Endodermal cell (in vitro differentiated cells): ENCODE results near the gene MFSD11. TPM values are rescaled to one million over a fixed set of nuclear protein-coding genes. Genes with fewer than 3 reads are reported as not detected.

Experiments used
- DNase-seq: peaks from one replicate; pipeline ENCODE4 v3.0.0-alpha.2; 2017
- H3K27ac ChIP-seq: 2 replicates; pipeline ENCODE4 v1.5.1; 2013; ENCODE audit warnings: mild to moderate bottlenecking, low read depth, low read length, moderate library complexity
- H3K27me3 ChIP-seq: 2 replicates; pipeline ENCODE4 v1.6.1; 2013; ENCODE audit warnings: mild to moderate bottlenecking, low read length, moderate library complexity; ENCODE audit not compliant: insufficient read depth, control insufficient read depth, poor library complexity, severe bottlenecking
- H3K36me3 ChIP-seq: 2 replicates; pipeline ENCODE4 v1.7.0; 2013; ENCODE audit warnings: mild to moderate bottlenecking, low read length, moderate library complexity; ENCODE audit not compliant: control insufficient read depth, insufficient read depth
- H3K4me1 ChIP-seq: one replicate; pipeline ENCODE4 v1.7.0; 2013; ENCODE audit warnings: low read length; ENCODE audit not compliant: control insufficient read depth, insufficient read depth
- H3K4me3 ChIP-seq: 2 replicates; pipeline ENCODE4 v1.5.1; 2013; ENCODE audit warnings: mild to moderate bottlenecking, low read length, moderate library complexity
- H3K9ac ChIP-seq: 2 replicates; pipeline ENCODE4 v1.6.1; 2013; ENCODE audit warnings: mild to moderate bottlenecking, low read length, moderate library complexity; ENCODE audit not compliant: poor library complexity, severe bottlenecking; ENCODE audit errors: extremely low read depth
- H3K9me3 ChIP-seq: 2 replicates; pipeline ENCODE4 v1.6.1; 2013; ENCODE audit warnings: mild to moderate bottlenecking, low read length, moderate library complexity; ENCODE audit not compliant: control insufficient read depth
- H3K27ac Mint-ChIP-seq: 2 replicates; pipeline ENCODE4 v1.8.0; 2020; ENCODE audit warnings: mixed read lengths
- H3K27me3 Mint-ChIP-seq: 2 replicates; pipeline ENCODE4 v1.8.0; 2021; ENCODE audit warnings: mild to moderate bottlenecking, mixed read lengths; ENCODE audit not compliant: insufficient read depth
- H3K36me3 Mint-ChIP-seq: 2 replicates; pipeline ENCODE4 v1.8.0; 2020; ENCODE audit warnings: low read depth, mixed read lengths
- H3K4me1 Mint-ChIP-seq: 2 replicates; pipeline ENCODE4 v1.8.0; 2020; ENCODE audit warnings: mixed read lengths
- H3K4me3 Mint-ChIP-seq: 2 replicates; pipeline ENCODE4 v1.8.0; 2020; ENCODE audit warnings: mild to moderate bottlenecking, moderate library complexity, mixed read lengths
- H3K9me3 Mint-ChIP-seq: 2 replicates; pipeline ENCODE4 v1.8.0; 2020; ENCODE audit warnings: mild to moderate bottlenecking, mixed read lengths
- WGBS, 2 experiments: methylation state at CpG; one replicate each; pipeline versions ENCODE4 v1.1.5 to v1.1.7; 2013; ENCODE audit warnings: missing lambda C conversion rate in 2 of 2, mixed read lengths in 1 of 2; ENCODE audit not compliant: insufficient coverage in 1 of 2, insufficient read length in 1 of 2; 5-methylcytosine and 5-hydroxymethylcytosine counted together
- total RNA-seq, 2 donors: library from RNA; stranded (reverse); fragmentation: NEBNext Ultra II Directional in 1 of 2; extraction: Animal tissue kit (Norgen Biotek cat#: 25700) in 1 of 2; gene quantifications; 2 replicates in 1 of 2; 3 replicates in 1 of 2; pipeline ENCODE4 v1.2.1, GENCODE V29; 2021
- TF ChIP-seq, protein P1 (sequence below): fragments of 200-600 bp; sonication (generic); conservative IDR thresholded peaks from 2 replicates; pipeline ENCODE4 v1.5.0; 2021; ENCODE audit warnings: antibody characterized with exemption, mild to moderate bottlenecking

Gene MFSD11
- total RNA-seq, 2 donors from 2014 or later: 29.3 to 33.3 TPM

DNA sequence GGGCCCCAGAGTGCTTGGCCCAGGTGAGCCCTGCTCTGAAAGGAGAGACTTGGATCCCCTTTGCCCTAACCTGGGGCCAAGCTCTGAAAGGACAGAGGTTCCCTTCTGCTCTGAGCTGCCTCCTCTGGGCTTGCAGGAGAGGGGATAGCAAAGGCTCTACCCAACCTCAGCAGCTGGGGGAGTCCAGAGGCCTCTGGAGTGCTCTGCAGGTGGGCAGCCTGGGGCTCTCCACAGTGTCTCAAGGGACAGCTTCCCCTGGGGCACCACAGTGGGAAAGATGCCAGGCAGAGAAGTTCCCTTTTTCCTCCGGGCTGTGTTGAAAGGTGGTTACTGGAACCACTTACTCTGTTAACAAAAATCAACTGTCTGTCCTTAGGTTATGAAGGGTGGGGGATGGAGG is 82.1 kb downstream of the MFSD11 start:
- Mint-ChIP-seq H3K36me3 (no peaks in the 10 kb centered on the region), H3K4me3 (no peak overlapping the region), H3K27ac (no peak overlapping the region), H3K4me1 (peaks cover 2% of the 10 kb centered on the region), H3K9me3 (no peaks in the 10 kb centered on the region), H3K27me3 (peaks cover 3% of the 10 kb centered on the region)
- Histone ChIP-seq H3K27me3 (no peaks in the 10 kb centered on the region), H3K9ac (no peak overlapping the region), H3K36me3 (no peaks in the 10 kb centered on the region), H3K9me3 (no peaks in the 10 kb centered on the region), H3K27ac (no peak overlapping the region), H3K4me3 (no peak overlapping the region), H3K4me1 (no peaks in the 10 kb centered on the region)
- no peak for DNase-seq
- TF ChIP-seq, protein P1, sequence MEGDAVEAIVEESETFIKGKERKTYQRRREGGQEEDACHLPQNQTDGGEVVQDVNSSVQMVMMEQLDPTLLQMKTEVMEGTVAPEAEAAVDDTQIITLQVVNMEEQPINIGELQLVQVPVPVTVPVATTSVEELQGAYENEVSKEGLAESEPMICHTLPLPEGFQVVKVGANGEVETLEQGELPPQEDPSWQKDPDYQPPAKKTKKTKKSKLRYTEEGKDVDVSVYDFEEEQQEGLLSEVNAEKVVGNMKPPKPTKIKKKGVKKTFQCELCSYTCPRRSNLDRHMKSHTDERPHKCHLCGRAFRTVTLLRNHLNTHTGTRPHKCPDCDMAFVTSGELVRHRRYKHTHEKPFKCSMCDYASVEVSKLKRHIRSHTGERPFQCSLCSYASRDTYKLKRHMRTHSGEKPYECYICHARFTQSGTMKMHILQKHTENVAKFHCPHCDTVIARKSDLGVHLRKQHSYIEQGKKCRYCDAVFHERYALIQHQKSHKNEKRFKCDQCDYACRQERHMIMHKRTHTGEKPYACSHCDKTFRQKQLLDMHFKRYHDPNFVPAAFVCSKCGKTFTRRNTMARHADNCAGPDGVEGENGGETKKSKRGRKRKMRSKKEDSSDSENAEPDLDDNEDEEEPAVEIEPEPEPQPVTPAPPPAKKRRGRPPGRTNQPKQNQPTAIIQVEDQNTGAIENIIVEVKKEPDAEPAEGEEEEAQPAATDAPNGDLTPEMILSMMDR: no peak
- 56% methylated on average over 1 of the region's 1 CpG; no CpG with 5 or more reads in 1 of the 2 experiments for WGBS, 2 experiments

DNA sequence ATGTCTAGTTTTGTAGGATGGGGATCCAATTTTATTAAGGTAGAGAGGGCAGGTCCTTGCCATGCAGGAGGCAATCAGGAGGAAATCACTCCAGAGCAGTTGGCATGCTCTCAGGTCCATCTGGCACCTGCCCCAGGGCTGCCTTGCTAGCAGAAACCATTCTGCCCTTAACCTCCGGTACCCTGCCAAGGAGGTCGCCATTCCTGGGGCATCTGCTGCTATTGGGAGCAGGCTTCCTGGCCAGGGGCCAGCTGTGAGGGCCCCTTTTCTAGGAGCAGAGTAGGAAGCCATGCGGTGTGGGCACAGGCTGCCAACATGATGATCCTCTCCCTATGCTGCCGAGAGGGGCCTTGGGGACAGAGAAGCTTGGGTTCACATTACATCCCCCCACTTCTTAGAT is 82.6 kb downstream of the MFSD11 start:
- no peak for DNase-seq
- peaks cover 3% of the 10 kb centered on the region for H3K27me3 Mint-ChIP-seq
- no peaks in the 10 kb centered on the region for H3K36me3 Mint-ChIP-seq
- H3K27ac Mint-ChIP-seq: no peak overlapping the region
- H3K4me3 ChIP-seq: no peak overlapping the region
- peaks cover 2% of the 10 kb centered on the region for H3K4me1 Mint-ChIP-seq
- no peak overlapping the region for H3K27ac ChIP-seq
- 90 to 100% methylated on average over 3 to 4 of the region's 4 CpGs for WGBS, 2 experiments
- no peak overlapping the region for H3K4me3 Mint-ChIP-seq
- no peaks in the 10 kb centered on the region for H3K27me3 ChIP-seq
- no peak overlapping the region for H3K9ac ChIP-seq
- H3K36me3 ChIP-seq: no peaks in the 10 kb centered on the region
- no peaks in the 10 kb centered on the region for H3K9me3 ChIP-seq
- no peaks in the 10 kb centered on the region for H3K4me1 ChIP-seq
- TF ChIP-seq, protein P1: no peak
- no peaks in the 10 kb centered on the region for H3K9me3 Mint-ChIP-seq

DNA sequence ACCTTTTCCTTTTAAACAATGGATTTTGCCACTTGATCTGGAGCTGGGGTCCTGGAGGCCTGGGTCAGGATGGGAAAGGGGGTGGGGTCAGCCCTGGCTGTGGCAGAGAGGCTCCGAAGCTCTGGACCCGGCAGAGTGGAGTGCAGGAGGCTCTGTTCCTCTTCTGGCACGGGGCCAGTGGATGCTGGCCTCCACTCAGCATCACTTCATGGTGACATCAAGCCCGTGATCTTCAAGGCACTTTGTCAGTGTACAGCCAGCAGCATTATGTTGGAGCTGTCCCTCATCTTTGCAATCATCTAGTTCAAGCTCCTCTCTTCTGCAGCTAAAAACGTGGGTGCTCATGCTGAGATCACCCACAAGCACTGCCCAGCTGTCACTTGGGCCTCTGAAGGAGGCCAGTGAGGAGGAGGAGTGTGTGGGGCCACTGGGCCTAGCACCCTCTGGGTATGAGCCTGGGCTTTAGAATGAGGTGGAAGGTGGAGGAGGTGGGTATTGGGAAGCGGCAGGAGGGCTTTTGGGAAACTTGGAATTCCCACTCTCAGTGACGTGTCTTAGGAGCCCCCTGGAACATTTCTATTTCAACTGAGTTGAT is 84.4 kb downstream of the MFSD11 start:
- 88 to 93% methylated on average over 7 of the region's 7 CpGs for WGBS, 2 experiments
- no peaks in the 10 kb centered on the region for H3K9me3 ChIP-seq
- Mint-ChIP-seq H3K4me3 (no peak overlapping the region), H3K27me3 (peaks cover 3% of the 10 kb centered on the region), H3K9me3 (no peaks in the 10 kb centered on the region), H3K36me3 (no peaks in the 10 kb centered on the region), H3K27ac (no peak overlapping the region), H3K4me1 (no peaks in the 10 kb centered on the region)
- TF ChIP-seq, protein P1: no peak
- no peaks in the 10 kb centered on the region for H3K4me1 ChIP-seq
- H3K9ac ChIP-seq: no peak overlapping the region
- no peaks in the 10 kb centered on the region for H3K36me3 ChIP-seq
- no peak overlapping the region for H3K4me3 ChIP-seq
- no peak for DNase-seq
- no peaks in the 10 kb centered on the region for H3K27me3 ChIP-seq
- H3K27ac ChIP-seq: no peak overlapping the region
